B cell (primary cell): Measurements from ENCODE around the gene CAPS. TPM values are rescaled to one million over a fixed set of nuclear protein-coding genes. Genes with fewer than 3 reads are reported as not detected.

Experiments
- ATAC-seq: fragments of 200-7000 bp; cut with Tn5 transposase; one replicate; pipeline ENCODE4 v1.10.0; 2021; ENCODE audit warnings: low read depth, mild to moderate bottlenecking, moderate number of reproducible peaks, moderate library complexity
- CTCF ChIA-PET: fragments of 350-600 bp; sonication (Branson Sonifier 250); formaldehyde crosslinking; loops from one replicate; lab custom pipeline; 2021; ENCODE audit warnings: antibody characterized with exemption, inconsistent platforms; lab: Charles Lee
- POLR2A ChIA-PET: fragments of 350-600 bp; sonication (Branson Sonifier 250); formaldehyde crosslinking; loops from one replicate; lab custom pipeline; 2021; ENCODE audit warnings: antibody characterized with exemption; lab: Charles Lee
- DNase-seq: peaks from one replicate; pipeline ENCODE4 v3.0.0; 2013
- H2AFZ ChIP-seq: 2 replicates; pipeline ENCODE4 v1.6.1; 2012; ENCODE audit warnings: mild to moderate bottlenecking, low read depth, low read length; ENCODE audit not compliant: insufficient read depth, poor library complexity, severe bottlenecking
- H3K27ac ChIP-seq, 2 donors: 1 replicate in 1 of 2; 2 replicates in 1 of 2; pipeline ENCODE4 v1.5.1; 2012 to 2013; ENCODE audit warnings: low read length in 2 of 2, mild to moderate bottlenecking in 2 of 2, moderate library complexity in 1 of 2
- H3K27me3 ChIP-seq, 4 experiments: fragments of 200-600 bp in 1 of 4; sonication (generic) in 1 of 4; replicated peaks in 1 of 4; 1 replicate in 2 of 4; 2 replicates in 2 of 4; pipeline versions ENCODE4 v1.6.1 to v1.7.0; 2013 to 2016; ENCODE audit warnings: low read length in 3 of 4, mild to moderate bottlenecking in 2 of 4, mixed read lengths in 1 of 4, moderate library complexity in 1 of 4; ENCODE audit not compliant: insufficient read depth in 4 of 4, control insufficient read depth in 3 of 4; ENCODE audit errors: control extremely low read depth in 1 of 4
- H3K36me3 ChIP-seq, 2 experiments: replicated peaks in 1 of 2; 1 replicate in 1 of 2; 2 replicates in 1 of 2; pipeline versions ENCODE4 v1.6.1 to v1.7.1; 2013; ENCODE audit warnings: low read length in 1 of 2; ENCODE audit not compliant: insufficient read depth in 2 of 2, control insufficient read depth in 1 of 2; ENCODE audit errors: control extremely low read depth in 1 of 2, extremely low read depth in 1 of 2
- H3K4me1 ChIP-seq, 2 donors: fragments of 200-600 bp in 1 of 2; sonication (generic) in 1 of 2; 1 replicate in 1 of 2; 2 replicates in 1 of 2; pipeline versions ENCODE4 v1.5.1 to v1.6.1; 2013 to 2017; ENCODE audit warnings: low read length in 2 of 2; ENCODE audit not compliant: control insufficient read depth in 2 of 2, insufficient read depth in 2 of 2
- H3K4me2 ChIP-seq: replicated peaks from 2 replicates; pipeline ENCODE3; 2012; ENCODE audit warnings: mild to moderate bottlenecking, low read depth, low read length; ENCODE audit not compliant: poor library complexity, severe bottlenecking
- H3K4me3 ChIP-seq, 5 experiments: fragments of 200-600 bp in 1 of 5; sonication (generic) in 1 of 5; 1 replicate in 3 of 5; 2 replicates in 2 of 5; pipeline versions ENCODE4 v1.5.1 to v1.7.0; 2011 to 2016; ENCODE audit warnings: low read length in 4 of 5, mild to moderate bottlenecking in 4 of 5, low read depth in 2 of 5, control low read depth in 1 of 5, moderate library complexity in 1 of 5; ENCODE audit not compliant: insufficient read depth in 1 of 5; ENCODE audit errors: control extremely low read depth in 1 of 5, extremely low read depth in 1 of 5
- H3K79me2 ChIP-seq: fragments of 200-600 bp; sonication (generic); one replicate; pipeline ENCODE4 v1.6.0; 2016; ENCODE audit warnings: low read length; ENCODE audit not compliant: control insufficient read depth, insufficient read depth
- H3K9ac ChIP-seq: fragments of 200-600 bp; sonication (generic); 2 replicates; pipeline ENCODE4 v1.6.1; 2017; ENCODE audit warnings: mild to moderate bottlenecking, low read length, moderate library complexity
- H3K9me3 ChIP-seq, 3 donors: one replicate each; pipeline versions ENCODE4 v1.6.1 to v1.7.1; 2013; ENCODE audit warnings: low read length in 2 of 3; ENCODE audit not compliant: control insufficient read depth in 2 of 3, insufficient read depth in 1 of 3; ENCODE audit errors: control extremely low read depth in 1 of 3
- H4K20me1 ChIP-seq: 2 replicates; pipeline ENCODE4 v1.6.0; 2012; ENCODE audit warnings: mild to moderate bottlenecking, low read length; ENCODE audit not compliant: insufficient read depth, control insufficient read depth, poor library complexity, severe bottlenecking
- H3K27ac Mint-ChIP-seq: one replicate; pipeline ENCODE4 v1.8.0; 2021; ENCODE audit warnings: mixed read lengths
- H3K27me3 Mint-ChIP-seq: one replicate; pipeline ENCODE4 v1.8.0; 2021; ENCODE audit warnings: mixed read lengths
- H3K4me1 Mint-ChIP-seq: one replicate; pipeline ENCODE4 v1.8.0; 2021; ENCODE audit warnings: mixed read lengths
- H3K4me3 Mint-ChIP-seq: one replicate; pipeline ENCODE4 v1.8.0; 2021; ENCODE audit warnings: mixed read lengths
- H3K9me3 Mint-ChIP-seq: one replicate; pipeline ENCODE4 v1.8.0; 2022; ENCODE audit warnings: mixed read lengths; ENCODE audit not compliant: insufficient read depth
- CTCF ChIP-seq: fragments of 200-600 bp; IDR thresholded peaks from one replicate; pipeline ENCODE4 v1.8.0; 2022; ENCODE audit warnings: antibody characterized with exemption, mild to moderate bottlenecking
- EZH2 ChIP-seq: IDR thresholded peaks from 2 replicates; pipeline ENCODE4 v1.6.1; 2012; ENCODE audit warnings: borderline replicate concordance, low read depth, mild to moderate bottlenecking, moderate library complexity, low read length; ENCODE audit not compliant: insufficient read depth, poor library complexity, severe bottlenecking
- WGBS: methylation state at CpG from one replicate; pipeline ENCODE4 v1.1.5; 2013; ENCODE audit warnings: missing lambda C conversion rate; ENCODE audit not compliant: insufficient coverage; 5-methylcytosine and 5-hydroxymethylcytosine counted together
- intact Hi-C: fragments of 100-400 bp; cut with micrococcal nuclease; formaldehyde crosslinking; loops from one replicate; pipeline ENCODE4 v1.10.0; 2022
- polyA plus RNA-seq: library from polyadenylated mRNA; depleted of rRNA; stranded (reverse); fragments of >200 nt; gene quantifications from 2 replicates; pipeline ENCODE4 v1.2.3, GENCODE V29; 2012
- total RNA-seq, 2 donors: library from RNA; stranded (reverse); fragments of 120-200 nt in 1 of 2; gene quantifications; 1 replicate in 1 of 2; 2 replicates in 1 of 2; pipeline versions ENCODE4 v1.2.3 to v1.2.4, GENCODE V29; 2013 to 2022

CAPS gene
- total and polyA plus RNA-seq, 2 donors (not counting 1 experiment from before 2014, with no cell fraction given) = 40.0 to 65.7 TPM

GRCh38 chr19:5935473-5936291 lies 21.6 kb downstream of the CAPS start:
- no peak overlapping the region for H3K4me3 Mint-ChIP-seq
- ATAC-seq (no peak), DNase-seq (no peak)
- no peak overlapping the region for H3K27ac ChIP-seq
- no peaks in the 10 kb centered on the region for H3K4me1 ChIP-seq
- H3K9me3 Mint-ChIP-seq = no peaks in the 10 kb centered on the region
- TF ChIP-seq CTCF (no peak), EZH2 (no peak)
- H3K27me3 ChIP-seq = no peaks in the 10 kb centered on the region
- peaks cover 2 to 71% of the 10 kb centered on the region in 2 experiments for H3K36me3 ChIP-seq
- POLR2A ChIA-PET = no interaction called here
- H3K9me3 ChIP-seq = no peaks in the 10 kb centered on the region
- peaks cover 59% of the 10 kb centered on the region for H3K79me2 ChIP-seq
- no peak overlapping the region for H2AFZ ChIP-seq
- H3K27me3 Mint-ChIP-seq = no peaks in the 10 kb centered on the region
- CTCF ChIA-PET = interaction anchor here (1.5 kb wide), 1 partner anchor 32 kb away, joined by 4 read pairs; no protein-coding TSS in a partner anchor
- no peak overlapping the region for H3K27ac Mint-ChIP-seq
- H4K20me1 ChIP-seq = peaks cover 78% of the 10 kb centered on the region
- H3K9ac ChIP-seq = no peak overlapping the region
- intact Hi-C loops = no loop called here
- 99% methylated on average over 25 of the region's 25 CpGs for WGBS
- H3K4me2 ChIP-seq = no peak overlapping the region
- no peaks in the 10 kb centered on the region for H3K4me1 Mint-ChIP-seq
- no peak overlapping the region for H3K4me3 ChIP-seq

GRCh38 chr19:5936292-5936592 lies 22.2 kb downstream of the CAPS start:
- no peaks in the 10 kb centered on the region for H3K9me3 ChIP-seq
- TF ChIP-seq CTCF (no peak), EZH2 (no peak)
- no peaks in the 10 kb centered on the region for H3K27me3 ChIP-seq
- no peak overlapping the region for H3K9ac ChIP-seq
- peaks cover 83% of the 10 kb centered on the region for H4K20me1 ChIP-seq
- H3K27ac ChIP-seq = no peak overlapping the region
- H3K4me3 ChIP-seq = no peak overlapping the region
- H3K79me2 ChIP-seq = peaks cover 62% of the 10 kb centered on the region
- H2AFZ ChIP-seq = no peak overlapping the region
- intact Hi-C loops = no loop called here
- Mint-ChIP-seq H3K27me3 (no peaks in the 10 kb centered on the region), H3K4me1 (no peaks in the 10 kb centered on the region), H3K27ac (no peak overlapping the region), H3K4me3 (no peak overlapping the region), H3K9me3 (no peaks in the 10 kb centered on the region)
- no peak for DNase-seq
- ChIA-PET POLR2A (no interaction called here), CTCF (interaction anchor here (0.6 to 1.5 kb wide), 2 partner anchors 32 to 112 kb away, joined by 4 read pairs; no protein-coding TSS in a partner anchor)
- no peak overlapping the region for H3K4me2 ChIP-seq
- peaks cover 2 to 71% of the 10 kb centered on the region in 2 experiments for H3K36me3 ChIP-seq
- no peaks in the 10 kb centered on the region for H3K4me1 ChIP-seq
- ATAC-seq = no peak
- 98% methylated on average over 9 of the region's 9 CpGs for WGBS
